ENCODE results near the gene FSTL3.

DNA sequence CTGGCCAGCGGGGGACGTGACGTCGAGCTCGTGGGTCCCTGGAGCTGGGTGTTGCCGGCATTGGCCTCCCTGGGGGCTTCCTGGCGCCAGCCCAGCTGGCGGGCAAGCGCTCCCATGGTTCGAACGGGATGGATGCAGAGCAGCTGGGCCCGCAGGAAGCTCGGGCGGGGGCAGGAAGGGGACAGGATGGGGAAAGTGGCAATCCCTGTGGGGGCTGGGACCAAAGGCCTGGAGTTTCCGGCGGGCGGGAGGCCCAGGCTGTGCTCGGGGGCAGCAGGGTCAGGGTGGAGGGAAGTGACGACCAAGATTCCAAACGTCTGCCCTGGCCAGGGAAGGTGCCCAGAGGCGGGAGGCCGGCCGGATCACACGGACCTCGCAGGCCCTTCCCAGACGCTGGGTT, 51.8 kb downstream of the FSTL3 start:
- TF ChIP-seq, protein P1, sequence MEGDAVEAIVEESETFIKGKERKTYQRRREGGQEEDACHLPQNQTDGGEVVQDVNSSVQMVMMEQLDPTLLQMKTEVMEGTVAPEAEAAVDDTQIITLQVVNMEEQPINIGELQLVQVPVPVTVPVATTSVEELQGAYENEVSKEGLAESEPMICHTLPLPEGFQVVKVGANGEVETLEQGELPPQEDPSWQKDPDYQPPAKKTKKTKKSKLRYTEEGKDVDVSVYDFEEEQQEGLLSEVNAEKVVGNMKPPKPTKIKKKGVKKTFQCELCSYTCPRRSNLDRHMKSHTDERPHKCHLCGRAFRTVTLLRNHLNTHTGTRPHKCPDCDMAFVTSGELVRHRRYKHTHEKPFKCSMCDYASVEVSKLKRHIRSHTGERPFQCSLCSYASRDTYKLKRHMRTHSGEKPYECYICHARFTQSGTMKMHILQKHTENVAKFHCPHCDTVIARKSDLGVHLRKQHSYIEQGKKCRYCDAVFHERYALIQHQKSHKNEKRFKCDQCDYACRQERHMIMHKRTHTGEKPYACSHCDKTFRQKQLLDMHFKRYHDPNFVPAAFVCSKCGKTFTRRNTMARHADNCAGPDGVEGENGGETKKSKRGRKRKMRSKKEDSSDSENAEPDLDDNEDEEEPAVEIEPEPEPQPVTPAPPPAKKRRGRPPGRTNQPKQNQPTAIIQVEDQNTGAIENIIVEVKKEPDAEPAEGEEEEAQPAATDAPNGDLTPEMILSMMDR (IDR thresholded peaks at IDR 0.05 in 2 of 3, conservative IDR thresholded peaks at IDR 0.05 in 1 of 3; ENCODE audit: borderline replicate concordance in 1 of 3, insufficient read depth in 1 of 3, low read depth in 2 of 3, low read length in 2 of 3), result no peak
- TF ChIP-seq JUND (IDR thresholded peaks at IDR 0.05) (no peak), POLR2A (IDR thresholded peaks at IDR 0.05; ENCODE audit: borderline replicate concordance, extremely low read depth, insufficient read depth, insufficient read length) (no peak), SIN3A (IDR thresholded peaks at IDR 0.05; ENCODE audit: low read depth) (no peak), EZH2 (IDR thresholded peaks at IDR 0.05) (no peak), YY1 (IDR thresholded peaks at IDR 0.05; ENCODE audit: extremely low read depth, insufficient replicate concordance, low read depth, low read length) (no peak), POLR2AphosphoS5 (IDR thresholded peaks at IDR 0.05; ENCODE audit: low read depth, low read length) (no peak), SP1 (IDR thresholded peaks at IDR 0.05; ENCODE audit: low read depth) (no peak), CEBPB (IDR thresholded peaks at IDR 0.05; ENCODE audit: low read depth) (no peak)
- TF ChIP-seq, protein P2, sequence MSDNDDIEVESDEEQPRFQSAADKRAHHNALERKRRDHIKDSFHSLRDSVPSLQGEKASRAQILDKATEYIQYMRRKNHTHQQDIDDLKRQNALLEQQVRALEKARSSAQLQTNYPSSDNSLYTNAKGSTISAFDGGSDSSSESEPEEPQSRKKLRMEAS (IDR thresholded peaks at IDR 0.05), result no peak
- TF ChIP-seq, protein P3, sequence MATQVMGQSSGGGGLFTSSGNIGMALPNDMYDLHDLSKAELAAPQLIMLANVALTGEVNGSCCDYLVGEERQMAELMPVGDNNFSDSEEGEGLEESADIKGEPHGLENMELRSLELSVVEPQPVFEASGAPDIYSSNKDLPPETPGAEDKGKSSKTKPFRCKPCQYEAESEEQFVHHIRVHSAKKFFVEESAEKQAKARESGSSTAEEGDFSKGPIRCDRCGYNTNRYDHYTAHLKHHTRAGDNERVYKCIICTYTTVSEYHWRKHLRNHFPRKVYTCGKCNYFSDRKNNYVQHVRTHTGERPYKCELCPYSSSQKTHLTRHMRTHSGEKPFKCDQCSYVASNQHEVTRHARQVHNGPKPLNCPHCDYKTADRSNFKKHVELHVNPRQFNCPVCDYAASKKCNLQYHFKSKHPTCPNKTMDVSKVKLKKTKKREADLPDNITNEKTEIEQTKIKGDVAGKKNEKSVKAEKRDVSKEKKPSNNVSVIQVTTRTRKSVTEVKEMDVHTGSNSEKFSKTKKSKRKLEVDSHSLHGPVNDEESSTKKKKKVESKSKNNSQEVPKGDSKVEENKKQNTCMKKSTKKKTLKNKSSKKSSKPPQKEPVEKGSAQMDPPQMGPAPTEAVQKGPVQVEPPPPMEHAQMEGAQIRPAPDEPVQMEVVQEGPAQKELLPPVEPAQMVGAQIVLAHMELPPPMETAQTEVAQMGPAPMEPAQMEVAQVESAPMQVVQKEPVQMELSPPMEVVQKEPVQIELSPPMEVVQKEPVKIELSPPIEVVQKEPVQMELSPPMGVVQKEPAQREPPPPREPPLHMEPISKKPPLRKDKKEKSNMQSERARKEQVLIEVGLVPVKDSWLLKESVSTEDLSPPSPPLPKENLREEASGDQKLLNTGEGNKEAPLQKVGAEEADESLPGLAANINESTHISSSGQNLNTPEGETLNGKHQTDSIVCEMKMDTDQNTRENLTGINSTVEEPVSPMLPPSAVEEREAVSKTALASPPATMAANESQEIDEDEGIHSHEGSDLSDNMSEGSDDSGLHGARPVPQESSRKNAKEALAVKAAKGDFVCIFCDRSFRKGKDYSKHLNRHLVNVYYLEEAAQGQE (IDR thresholded peaks at IDR 0.05; ENCODE audit: low read depth), result no peak
